Mucosa of gallbladder (tissue), 1 donor: Measurements from ENCODE around the gene OR10D3. TPM values are rescaled to one million over a fixed set of nuclear protein-coding genes. Genes with fewer than 3 reads are reported as not detected.

Source experiments
- total RNA-seq: library from RNA; stranded (reverse); gene quantifications from one replicate; pipeline ENCODE4 v1.2.1, GENCODE V29; 2021
- donor health status: DM: no; HTN: no; CAD: no.

The OR10D3 gene
- total RNA-seq, 1 donor from 2014 or later = not detected

Other genes starting within 250 kb of the OR10D3 start
- gene OR4D5, start 243.7 kb upstream of the OR10D3 start, total RNA-seq = not detected
- gene OR6T1, start 239.5 kb upstream of the OR10D3 start, total RNA-seq = not detected
- gene OR10S1, start 205.6 kb upstream of the OR10D3 start, total RNA-seq = not detected
- not detected for gene OR10G6, start 188.2 kb upstream of the OR10D3 start, total RNA-seq
- gene OR10G4, start 170.3 kb upstream of the OR10D3 start, total RNA-seq = not detected
- not detected for gene OR10G9, start 160.3 kb upstream of the OR10D3 start, total RNA-seq
- gene OR10G8, start 156.5 kb upstream of the OR10D3 start, total RNA-seq = not detected
- gene OR10G7, start 142.0 kb upstream of the OR10D3 start, total RNA-seq = not detected
- gene VWA5A, start 67.9 kb upstream of the OR10D3 start, total RNA-seq = 60.2 TPM
- gene OR8G1, start 57.8 kb downstream of the OR10D3 start, total RNA-seq = not detected
- gene OR8G5, start 73.0 kb downstream of the OR10D3 start, total RNA-seq = not detected
- gene OR8D1, start 130.6 kb downstream of the OR10D3 start, total RNA-seq = not detected
- not detected for gene OR8D2, start 136.9 kb downstream of the OR10D3 start, total RNA-seq
- gene OR8B2, start 201.2 kb downstream of the OR10D3 start, total RNA-seq = not detected
- gene OR8B3, start 215.7 kb downstream of the OR10D3 start, total RNA-seq = not detected
- gene OR8B4, start 241.5 kb downstream of the OR10D3 start, total RNA-seq = not detected